Cardiac muscle cell (in vitro differentiated cells and primary cell): ENCODE measurements around the gene RNF123. TPM values are rescaled to one million over a fixed set of nuclear protein-coding genes. Genes with fewer than 3 reads are reported as not detected.

ENCODE experiments used
- DNase-seq, 2 donors: peaks; one replicate each; pipeline versions ENCODE4 v3.0.0 to v3.0.0-alpha.2; 2010 to 2017; ENCODE audit warnings: low read depth in 1 of 2, low spot score in 1 of 2
- H3K27ac ChIP-seq: fragments of 200-600 bp; sonication (generic); 2 replicates; pipeline ENCODE4 v1.5.1; 2016
- H3K27me3 ChIP-seq: fragments of 200-600 bp; sonication (generic); 2 replicates; pipeline ENCODE4 v1.6.0; 2016; ENCODE audit warnings: control low read depth
- H3K36me3 ChIP-seq: fragments of 200-600 bp; sonication (generic); 2 replicates; pipeline ENCODE4 v1.5.1; 2016; ENCODE audit warnings: control low read depth
- H3K4me1 ChIP-seq: fragments of 200-600 bp; sonication (generic); 2 replicates; pipeline ENCODE4 v1.8.1; 2017; ENCODE audit warnings: low read depth, mild to moderate bottlenecking, mixed run types
- H3K4me3 ChIP-seq: fragments of 200-600 bp; sonication (generic); 2 replicates; pipeline ENCODE4 v1.5.1; 2016; ENCODE audit warnings: mild to moderate bottlenecking
- H3K9me3 ChIP-seq: fragments of 200-600 bp; sonication (generic); 2 replicates; pipeline ENCODE4 v1.5.1; 2017; ENCODE audit warnings: low read depth, mild to moderate bottlenecking, control low read depth
- CTCF ChIP-seq: IDR thresholded peaks from 2 replicates; pipeline ENCODE4 v1.5.1; 2012; ENCODE audit warnings: low read depth, mild to moderate bottlenecking, low read length
- polyA plus RNA-seq: library from polyadenylated mRNA; unstranded; fragments of >200 nt; fragmentation: Nextera tagmentation; extraction: Ambion mirVana; gene quantifications from 2 replicates; pipeline ENCODE4 v1.2.1, GENCODE V29; 2016
- total RNA-seq: library from RNA; depleted of rRNA; stranded (reverse); fragments of >200 nt; gene quantifications from 2 replicates; pipeline ENCODE4 v1.2.3, GENCODE V29; 2016

RNF123 gene
- total and polyA plus RNA-seq, 2 experiments from 2014 or later: 41.7 to 42.3 TPM

- no peak for DNase-seq
- Histone ChIP-seq H3K36me3 (peaks cover 4% of the 10 kb centered on the region), H3K4me1 (no peaks in the 10 kb centered on the region), H3K4me3 (no peak overlapping the region), H3K27me3 (no peaks in the 10 kb centered on the region), H3K27ac (no peak overlapping the region), H3K9me3 (no peaks in the 10 kb centered on the region)
- TF ChIP-seq CTCF: no peak
Observed at GRCh38 chr3:49720855-49721595, 31.7 kb downstream of the RNF123 start.

GRCh38 chr3:49721596-49721895, 32.2 kb downstream of the RNF123 start:
- Histone ChIP-seq H3K27me3 (no peaks in the 10 kb centered on the region), H3K4me3 (no peak overlapping the region), H3K36me3 (peaks cover 4% of the 10 kb centered on the region), H3K9me3 (no peaks in the 10 kb centered on the region), H3K4me1 (no peaks in the 10 kb centered on the region), H3K27ac (no peak overlapping the region)
- no peak for TF ChIP-seq CTCF
- no peak for DNase-seq

GRCh38 chr3:49721896-49722781, 32.8 kb downstream of the RNF123 start:
- Histone ChIP-seq H3K36me3 (peaks cover 7% of the 10 kb centered on the region), H3K9me3 (no peaks in the 10 kb centered on the region), H3K27me3 (no peaks in the 10 kb centered on the region), H3K27ac (no peak overlapping the region), H3K4me3 (no peak overlapping the region), H3K4me1 (no peaks in the 10 kb centered on the region)
- no peak for TF ChIP-seq CTCF
- DNase-seq: no peak

GRCh38 chr3:49722896-49723295, 33.5 kb downstream of the RNF123 start:
- DNase-seq: no peak
- peak overlapping the region; percentile 80 for H3K27ac ChIP-seq
- no peaks in the 10 kb centered on the region for H3K27me3 ChIP-seq
- H3K9me3 ChIP-seq: no peaks in the 10 kb centered on the region
- no peak for TF ChIP-seq CTCF
- peaks cover 14% of the 10 kb centered on the region for H3K36me3 ChIP-seq
- H3K4me3 ChIP-seq: peak overlapping the region; percentile 59
- H3K4me1 ChIP-seq: no peaks in the 10 kb centered on the region

- Histone ChIP-seq H3K9me3 (no peaks in the 10 kb centered on the region), H3K4me1 (no peaks in the 10 kb centered on the region), H3K36me3 (peaks cover 16% of the 10 kb centered on the region), H3K27ac (peak overlapping the region; percentile 80), H3K4me3 (peak overlapping the region; percentile 59), H3K27me3 (no peaks in the 10 kb centered on the region)
- peak; percentile 43 to 63 for DNase-seq
- no peak for TF ChIP-seq CTCF
Observed at GRCh38 chr3:49723296-49723627, 33.9 kb downstream of the RNF123 start.
